ENCODE data around the gene PIK3R6.
"Not testable (repeated sequence)": the region's sequence is repeated elsewhere in the genome, so short reads cannot be mapped to it uniquely, and the experiment has no call there.

Gene PIK3R6

DNA sequence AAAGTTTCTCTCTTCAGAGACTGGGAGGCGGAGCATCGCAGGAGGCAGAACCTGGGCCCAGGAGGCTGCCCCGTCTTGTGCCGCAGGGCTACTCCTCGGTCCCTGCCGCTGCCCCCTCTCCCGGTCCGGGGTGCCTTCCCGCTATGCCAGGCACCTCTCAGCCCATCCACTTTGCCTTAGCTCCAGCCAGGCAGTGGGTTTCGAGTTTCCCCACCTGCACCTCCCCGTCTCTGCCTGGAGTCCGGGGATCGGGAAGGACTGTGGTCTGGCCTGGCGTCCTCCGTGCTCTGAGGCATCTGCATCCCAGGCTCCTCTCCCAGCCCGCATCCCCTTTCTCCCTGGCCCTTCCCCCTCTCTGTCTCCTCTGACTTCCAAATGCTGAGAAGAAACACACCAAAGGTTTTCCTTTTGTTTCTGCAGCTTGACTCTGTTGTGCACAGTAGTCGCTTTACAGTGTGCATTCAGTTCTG, 26.8 kb upstream of the PIK3R6 start:
- DNase-seq = no peak

DNA sequence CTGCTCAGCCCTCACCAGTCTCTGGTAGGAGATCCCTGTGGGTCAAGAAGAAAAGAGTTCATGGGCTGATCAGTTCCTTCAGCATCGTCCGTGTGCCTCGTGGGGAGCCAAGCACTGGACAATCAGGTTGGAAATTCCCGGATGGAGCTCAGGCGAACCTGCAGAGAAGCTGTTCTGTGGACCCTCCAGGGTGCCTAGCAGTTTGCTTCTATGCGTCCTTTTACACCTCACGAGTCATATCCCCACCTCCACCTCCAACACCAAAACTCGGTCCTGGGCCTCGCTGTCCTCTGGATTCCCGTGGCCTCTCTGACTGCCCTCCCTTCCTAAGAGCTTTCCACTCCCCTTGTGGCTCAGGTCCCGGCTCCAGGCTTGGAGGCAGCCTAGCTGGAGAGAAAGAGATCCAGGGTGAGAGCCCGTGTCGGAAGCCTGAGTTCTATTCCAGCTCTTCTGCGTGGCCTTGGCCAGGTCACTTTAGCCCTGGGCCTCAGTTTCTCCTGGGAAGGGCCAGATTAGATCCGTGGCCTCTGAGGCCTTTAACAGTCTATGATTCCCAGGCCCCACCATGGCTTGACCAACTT, 26.2 kb upstream of the PIK3R6 start:
- no peak for DNase-seq

GRCh38 chr17:8893059-8893458, 25.6 kb upstream of the PIK3R6 start:
- DNase-seq = no peak

DNA sequence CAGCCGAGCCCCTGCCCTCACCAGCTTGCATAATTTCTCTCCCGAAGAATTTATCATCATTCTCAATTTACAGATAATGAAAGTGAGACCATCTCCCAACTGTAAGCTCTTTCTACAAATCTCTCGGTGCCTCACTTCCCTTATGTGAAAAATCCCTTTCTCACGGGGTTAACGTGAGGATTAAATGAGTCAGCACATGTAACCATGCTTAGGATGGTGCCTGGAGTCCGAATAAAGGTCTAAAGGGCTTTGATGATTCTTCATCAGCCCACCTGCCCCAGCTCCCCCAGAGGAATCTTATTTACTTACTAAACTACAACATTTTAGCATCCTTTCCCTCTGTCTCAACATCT, 24.8 kb upstream of the PIK3R6 start:
- DNase-seq = no peak

- DNase-seq = no peak
Measured at GRCh38 chr17:8890671-8891070, 23.2 kb upstream of the PIK3R6 start.

GRCh38 chr17:8889458-8890210, 22.2 kb upstream of the PIK3R6 start:
- DNase-seq = no peak

GRCh38 chr17:8888704-8889302, 21.3 kb upstream of the PIK3R6 start:
- no peak for DNase-seq

DNA sequence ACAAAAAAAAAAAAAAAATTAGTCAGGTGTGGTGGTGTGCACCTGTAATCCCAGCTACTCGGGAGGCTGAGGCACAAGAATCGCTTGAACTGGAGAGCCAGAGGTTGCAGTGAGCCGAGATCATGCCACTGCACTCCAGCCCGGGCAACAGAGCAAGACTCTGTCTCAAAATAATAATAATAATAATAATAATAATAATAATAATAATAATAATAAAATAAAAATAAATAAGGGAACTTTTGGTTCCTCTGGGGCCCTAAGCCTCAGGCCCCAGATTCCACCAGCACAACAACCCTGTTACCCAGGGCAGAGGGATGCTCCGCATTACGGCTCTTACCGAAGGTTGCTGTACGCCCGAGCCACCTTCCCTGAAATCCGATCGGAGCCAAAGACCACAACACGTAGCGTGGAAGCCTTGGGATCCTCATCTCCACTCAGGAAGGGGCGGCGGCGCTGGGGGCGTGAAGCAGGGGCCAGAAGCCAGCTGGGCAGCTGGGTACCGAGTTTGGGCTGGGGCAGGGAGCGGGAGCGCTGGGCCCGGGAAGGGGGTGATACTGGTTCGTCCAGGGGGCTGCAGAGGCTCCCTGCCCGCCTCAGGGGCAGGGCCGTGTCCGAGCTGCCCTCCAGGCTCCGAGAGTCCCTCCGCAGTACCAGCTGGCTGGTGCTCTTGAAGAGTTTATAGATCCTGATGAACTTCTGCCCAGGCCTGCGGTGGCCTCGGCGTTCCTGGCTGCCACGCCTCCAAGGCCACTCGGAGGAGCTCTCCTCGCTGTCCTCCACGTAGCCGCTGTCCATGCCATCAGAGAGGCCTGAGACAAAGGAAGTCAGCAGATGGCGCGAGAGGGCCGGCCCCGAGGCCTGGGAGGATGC, 20.6 kb upstream of the PIK3R6 start:
- DNase-seq = no peak

- no peak for DNase-seq
Measured at GRCh38 chr17:8887301-8887700, 19.8 kb upstream of the PIK3R6 start.

GRCh38 chr17:8885967-8886684, 18.7 kb upstream of the PIK3R6 start:
- no peak for DNase-seq

DNA sequence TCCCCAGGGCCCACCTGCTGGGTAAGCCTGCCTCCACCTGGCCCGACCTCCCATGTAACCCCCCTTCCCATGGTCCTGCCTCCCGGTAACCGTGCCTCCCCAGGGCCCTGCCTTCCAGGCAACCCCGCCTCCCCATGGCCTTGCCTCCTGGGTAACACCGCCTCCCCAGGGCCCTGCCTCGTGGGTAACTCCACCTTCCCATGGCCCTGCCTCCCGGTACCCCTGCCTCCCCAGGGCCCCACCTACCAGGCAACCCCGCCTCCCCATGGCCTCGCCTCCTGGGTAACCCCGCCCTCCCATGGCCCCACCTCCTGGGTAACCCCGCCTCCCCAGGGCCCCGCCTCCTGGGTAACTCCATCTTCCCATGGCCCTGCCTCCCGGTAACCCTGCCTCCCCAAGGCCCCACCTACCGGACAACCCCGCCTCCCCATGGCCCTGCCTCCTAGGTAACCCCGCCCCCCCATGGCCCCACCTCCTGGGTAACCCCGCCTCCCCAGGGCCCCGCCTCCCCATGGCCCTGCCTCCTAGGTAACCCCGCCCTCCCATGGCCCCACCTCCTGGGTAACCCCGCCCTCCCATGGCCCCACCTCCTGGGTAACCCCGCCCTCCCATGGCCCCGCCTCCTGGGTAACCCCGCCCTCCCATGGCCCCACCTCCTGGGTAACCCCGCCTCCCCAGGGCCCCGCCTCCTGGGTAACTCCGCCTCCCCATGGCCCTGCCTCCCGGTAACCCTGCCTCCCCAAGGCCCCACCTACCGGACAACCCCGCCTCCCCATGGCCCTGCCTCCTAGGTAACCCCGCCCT, 17.9 kb upstream of the PIK3R6 start:
- DNase-seq = not testable (repeated sequence)

DNA sequence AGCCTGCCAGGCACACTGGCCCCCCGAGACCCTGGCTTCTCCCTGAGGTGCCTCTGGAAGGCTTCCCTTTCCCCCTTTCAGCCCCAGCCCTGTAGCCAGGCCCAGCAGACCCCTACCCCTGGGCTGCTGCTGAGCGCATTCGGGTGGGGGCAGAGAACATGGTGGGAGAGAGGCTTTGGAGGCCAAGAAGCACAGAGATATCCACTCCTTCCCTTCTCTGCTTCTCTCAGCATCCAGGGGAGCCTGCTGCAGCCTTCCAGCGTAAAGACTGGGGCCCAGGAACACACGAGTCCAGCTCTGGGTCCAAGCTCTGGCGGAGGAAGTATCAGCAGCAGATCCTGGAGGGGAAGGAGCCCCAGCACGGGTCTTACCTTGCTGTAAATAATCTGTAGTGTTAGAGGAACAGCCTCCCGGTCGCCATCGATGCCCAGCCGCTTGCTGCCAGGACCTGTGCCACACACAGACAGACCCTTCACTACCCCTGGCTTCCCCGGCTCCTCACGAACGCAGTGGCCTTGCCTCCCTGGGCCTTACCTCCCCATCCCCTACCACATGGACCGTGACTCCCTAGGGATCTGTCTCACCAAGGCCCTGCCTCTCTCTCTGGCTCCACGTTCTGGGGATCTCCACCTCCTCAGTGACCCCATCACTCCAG, 17.0 kb upstream of the PIK3R6 start:
- no peak for DNase-seq

DNA sequence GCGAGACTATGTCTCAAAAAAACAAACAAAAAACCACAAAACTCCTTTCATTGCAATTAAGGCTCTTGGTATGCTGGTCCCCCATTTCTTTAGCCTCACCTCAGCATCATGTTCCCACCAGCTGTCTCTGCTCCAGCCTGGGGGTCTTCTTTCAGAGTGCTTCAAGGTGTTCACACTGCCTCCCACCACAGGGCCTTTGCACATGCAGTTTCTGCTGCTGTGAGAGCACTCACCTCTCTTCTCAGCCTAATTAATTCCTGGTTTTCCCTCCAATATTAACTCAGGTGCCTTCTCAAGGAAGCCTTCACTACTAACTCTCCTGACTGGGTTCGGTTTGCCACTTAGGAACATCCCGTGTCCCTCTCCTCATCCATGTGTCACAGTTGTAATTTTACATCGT, 15.9 kb upstream of the PIK3R6 start:
- DNase-seq = no peak

GRCh38 chr17:8881606-8882005, 14.1 kb upstream of the PIK3R6 start:
- DNase-seq = no peak

- DNase-seq = no peak
Measured at GRCh38 chr17:8880466-8880865, 13.0 kb upstream of the PIK3R6 start.

- DNase-seq = no peak
Measured at GRCh38 chr17:8879410-8879809, 11.9 kb upstream of the PIK3R6 start.

DNA sequence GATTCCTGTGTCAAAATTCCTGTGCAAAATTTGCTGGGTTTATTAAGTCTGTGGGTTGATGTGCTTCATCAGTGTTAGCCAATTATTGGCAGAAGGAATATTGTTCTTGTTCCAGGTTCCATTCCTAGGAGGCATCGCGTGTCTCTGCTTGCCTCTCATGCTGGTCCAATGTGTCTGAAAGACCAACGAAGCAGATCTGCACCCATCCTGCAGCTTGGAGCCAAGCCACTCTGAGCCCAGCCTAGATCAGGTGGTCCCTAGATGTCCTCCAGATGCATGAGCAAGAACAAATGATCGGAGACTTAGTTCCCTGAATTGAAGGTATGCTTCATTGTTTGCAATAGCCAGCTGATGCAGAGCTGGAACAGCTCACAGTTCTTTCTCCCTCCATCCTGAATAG, 10.5 kb upstream of the PIK3R6 start:
- DNase-seq = no peak

- DNase-seq = no peak
Measured at GRCh38 chr17:8875957-8876356, 8.5 kb upstream of the PIK3R6 start.

- no peak for DNase-seq
Measured at GRCh38 chr17:8875436-8875835, 8.0 kb upstream of the PIK3R6 start.

DNA sequence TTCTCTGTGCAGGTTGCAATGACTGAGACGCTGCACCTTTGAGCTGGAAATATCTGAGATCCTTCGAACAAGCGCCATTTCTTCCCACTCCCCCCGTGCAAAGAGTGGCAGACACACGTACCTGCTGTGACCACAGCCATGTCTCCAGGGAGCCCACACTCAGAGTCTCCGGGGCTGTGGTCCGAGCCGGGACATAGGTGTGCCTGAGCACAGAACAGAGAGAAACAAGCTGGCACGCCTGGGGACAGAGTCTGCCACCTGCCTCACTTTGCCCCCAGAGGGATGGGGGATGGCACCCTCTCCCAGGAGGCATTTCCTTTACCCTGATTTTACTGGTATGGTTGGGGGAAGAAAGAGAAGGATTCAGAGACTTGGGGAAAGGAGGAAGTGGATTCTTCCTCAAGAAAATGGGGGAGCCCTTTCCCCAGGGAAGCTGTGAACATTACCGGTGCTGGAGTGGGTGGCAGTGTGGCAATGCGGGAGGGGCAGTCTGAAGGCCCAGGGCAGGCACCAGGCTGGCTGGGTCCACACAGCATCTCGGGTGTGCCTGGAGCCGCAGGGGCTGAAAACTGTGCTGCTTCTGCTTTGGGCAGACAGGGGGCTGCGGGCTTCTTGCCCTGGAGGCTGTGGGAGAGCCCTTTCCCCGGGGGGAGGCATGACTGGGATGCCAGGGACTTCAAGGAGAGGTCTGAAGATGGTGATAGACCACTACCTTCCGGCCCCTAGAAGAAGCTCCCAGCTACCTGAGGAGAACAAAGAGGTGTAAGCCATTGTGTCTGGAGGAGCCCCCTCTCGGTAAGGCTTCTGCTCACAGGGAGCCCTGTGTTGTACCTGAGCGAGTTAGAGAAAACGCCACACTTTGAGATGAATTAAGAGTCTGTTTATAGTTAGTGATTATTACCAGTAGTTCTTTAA, 6.6 kb upstream of the PIK3R6 start:
- no peak for DNase-seq

All from NCI-H1694 treated with DMSO at 0.1 percent for 48 hours (cell line).